Stimulated activated CD4-positive, alpha-beta T cell treated with anti-CD3 and anti-CD28 coated beads, TNF-alpha, amount 100 ng/mL, for 4 hours (primary cell): Measurements from ENCODE around the gene AADACL4.
"Not testable (repeated sequence)": the region's sequence is repeated elsewhere in the genome, so short reads cannot be mapped to it uniquely, and the experiment has no call there.

Experiments
- DNase-seq, 3 experiments: peaks; one replicate each; pipeline ENCODE4 v3.0.0-alpha.2; 2020; ENCODE audit warnings: low read depth in 3 of 3

The AADACL4 gene

DNA sequence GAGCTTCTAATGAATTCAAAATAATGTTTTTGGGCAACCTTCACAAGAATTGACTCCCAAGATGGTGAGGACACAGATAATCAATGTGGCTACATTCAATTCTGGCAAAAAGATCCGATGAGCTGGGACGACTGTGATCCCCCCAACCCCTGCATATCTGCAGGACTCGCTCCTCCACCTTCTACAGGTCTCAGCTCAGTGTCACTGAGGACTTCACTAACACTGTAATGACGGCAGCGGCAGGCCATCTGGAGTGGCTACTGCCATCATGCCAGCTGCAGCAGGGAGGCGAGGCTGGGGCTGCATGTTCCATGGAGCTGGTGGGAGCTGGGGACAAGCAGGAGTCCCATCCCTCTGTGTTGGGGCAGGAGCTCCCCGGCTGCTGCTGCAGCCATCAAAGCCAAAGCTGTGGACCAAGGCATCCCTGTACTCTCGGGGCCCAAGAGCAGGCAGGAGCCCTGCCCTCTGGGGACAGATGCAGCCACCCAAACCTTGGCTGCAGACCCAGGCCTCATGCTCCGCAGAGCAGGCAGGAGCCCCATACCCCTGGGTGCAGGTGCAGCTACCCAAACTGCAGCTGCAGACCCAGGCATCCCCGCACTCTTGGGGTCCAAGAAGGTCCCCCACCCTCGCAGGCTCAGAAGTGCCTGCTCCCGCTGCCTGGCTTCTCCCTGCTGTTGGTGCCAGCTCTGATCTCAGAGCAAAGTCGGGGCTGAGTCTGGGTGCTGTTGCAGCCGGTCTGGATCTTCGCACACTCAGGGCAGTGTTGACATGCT is 13.7 kb upstream of the AADACL4 start:
- DNase-seq, result no peak

DNA sequence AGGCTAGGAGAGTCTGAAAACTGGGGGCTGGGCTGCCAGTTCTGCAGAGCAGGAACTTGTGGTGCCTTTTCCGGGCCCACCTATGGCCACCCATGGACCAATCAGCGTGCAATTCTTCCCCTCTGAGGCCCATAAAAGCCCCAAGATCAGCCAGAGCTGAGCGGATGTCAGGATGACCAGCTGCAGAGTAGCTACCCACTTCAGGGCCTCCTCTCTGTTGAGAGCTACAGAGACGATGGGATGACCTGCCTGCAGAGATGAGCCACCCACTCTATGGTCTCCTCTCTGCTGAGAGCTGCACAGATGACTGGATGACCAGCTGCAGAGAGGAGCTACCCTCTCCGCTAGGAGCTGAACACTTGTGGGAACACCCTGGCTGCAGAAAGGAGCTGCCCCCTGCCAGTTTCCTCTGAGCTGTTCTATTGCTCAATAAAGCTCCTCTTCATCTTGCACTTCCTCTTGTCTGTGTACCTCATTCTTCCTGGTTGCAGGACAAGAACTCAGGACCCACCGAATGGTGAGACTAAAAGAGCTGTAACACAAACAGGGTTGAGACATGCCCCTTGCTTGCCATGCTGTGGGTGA is 12.8 kb upstream of the AADACL4 start:
- no peak for DNase-seq

DNA sequence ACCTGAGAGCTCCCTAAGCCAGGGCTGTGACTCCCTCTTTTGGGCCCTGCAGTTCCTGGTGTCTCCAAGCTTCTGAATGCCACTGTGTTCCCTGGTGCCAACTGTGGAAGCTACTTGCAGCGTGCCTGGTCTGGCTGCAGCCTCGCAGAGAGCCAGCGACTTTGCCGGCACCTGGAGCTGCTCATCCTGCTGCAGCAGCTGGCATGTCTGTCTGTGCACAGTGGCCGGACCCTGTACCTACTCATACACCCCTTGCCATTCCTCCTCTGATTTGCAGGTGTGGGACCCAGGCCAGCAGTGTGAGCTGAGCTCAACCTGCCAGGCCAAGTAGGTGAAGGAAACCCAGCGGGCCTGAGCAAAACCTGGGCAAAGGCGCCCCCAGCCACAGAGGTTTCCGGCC is 12.3 kb upstream of the AADACL4 start:
- no peak for DNase-seq

DNA sequence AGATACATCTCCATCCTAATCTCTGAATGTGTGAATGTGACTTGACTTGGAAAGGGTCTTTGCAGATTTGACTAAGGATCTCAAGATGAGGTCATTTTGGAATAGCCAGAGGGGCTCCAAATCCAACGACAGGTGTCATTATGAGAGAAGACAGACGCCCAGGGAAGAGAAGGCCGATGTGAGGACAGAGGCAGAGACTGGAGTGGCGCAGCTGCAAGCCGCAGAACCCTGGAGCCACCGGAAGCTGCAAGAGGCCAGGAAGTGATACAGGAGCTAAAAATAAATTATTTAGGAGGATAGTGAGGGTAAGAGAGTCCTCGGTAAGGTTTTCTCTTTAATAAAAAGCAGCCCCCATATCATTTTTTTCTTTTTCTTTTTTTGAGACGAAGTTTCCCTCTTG is 9.7 kb upstream of the AADACL4 start:
- DNase-seq, result no peak

DNA sequence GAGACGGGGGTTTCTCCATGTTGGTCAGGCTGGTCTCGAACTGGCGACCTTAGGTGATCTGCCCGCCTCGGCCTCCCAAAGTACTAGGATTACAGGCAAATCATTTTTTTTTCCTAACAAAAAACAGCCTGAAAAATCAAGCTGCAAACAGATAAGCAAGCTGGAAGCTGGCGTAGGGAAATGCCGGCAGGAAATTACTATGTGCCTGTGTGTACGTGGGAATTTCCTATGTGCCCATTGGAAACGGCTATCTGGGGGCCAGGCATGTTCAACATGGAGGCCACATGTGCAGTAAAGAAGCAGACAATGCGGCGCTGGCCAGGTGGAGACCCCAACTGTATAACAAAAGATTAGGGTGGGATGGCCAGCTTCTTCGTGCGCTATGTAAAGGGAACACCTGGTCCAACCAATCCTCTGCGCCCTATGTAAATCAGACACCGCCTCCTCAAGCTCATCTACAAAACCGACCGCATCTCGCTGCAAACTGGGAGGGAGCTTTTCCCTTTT is 9.1 kb upstream of the AADACL4 start:
- DNase-seq, result no peak

DNA sequence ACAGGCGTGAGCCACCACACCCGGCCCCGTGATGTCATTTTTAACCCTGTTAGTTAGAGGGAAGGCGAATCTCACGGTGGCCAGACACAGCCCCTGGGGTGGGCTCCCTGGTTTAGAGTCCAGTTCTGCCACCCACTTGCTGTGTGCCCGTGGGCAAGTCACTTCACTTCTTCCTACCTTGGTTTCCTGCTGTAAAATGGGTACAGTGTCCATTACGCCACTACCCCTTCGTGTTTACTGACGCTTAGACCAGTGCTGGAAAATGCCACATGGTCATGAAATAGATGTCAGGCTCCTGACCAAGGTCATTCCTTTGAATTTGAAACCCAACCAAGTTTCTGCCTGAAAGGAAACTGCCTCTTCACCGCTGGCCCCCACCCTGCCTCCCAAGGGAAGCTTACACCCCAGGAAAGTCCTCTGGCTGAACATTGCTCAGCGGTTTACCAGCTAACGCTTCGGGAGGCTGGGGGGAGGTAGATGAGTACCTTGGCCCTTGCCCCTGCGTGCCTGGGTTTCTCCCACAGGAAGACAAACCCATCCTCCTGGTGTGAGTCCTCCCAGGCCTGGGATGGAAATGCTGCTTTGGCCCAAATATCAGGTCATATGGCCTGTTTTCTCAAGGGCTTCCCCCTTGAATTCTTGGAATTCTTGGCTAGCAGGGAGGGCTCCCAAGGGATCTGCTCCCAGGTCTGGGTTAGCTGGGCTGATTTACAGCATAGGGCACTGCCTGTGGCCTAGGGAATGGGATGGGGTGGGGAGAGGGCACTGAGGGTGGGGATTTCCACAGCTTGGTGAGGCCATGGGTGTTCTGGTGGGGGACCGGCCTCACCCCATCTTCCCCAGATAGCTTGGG is 7.6 kb upstream of the AADACL4 start:
- DNase-seq, result no peak

DNA sequence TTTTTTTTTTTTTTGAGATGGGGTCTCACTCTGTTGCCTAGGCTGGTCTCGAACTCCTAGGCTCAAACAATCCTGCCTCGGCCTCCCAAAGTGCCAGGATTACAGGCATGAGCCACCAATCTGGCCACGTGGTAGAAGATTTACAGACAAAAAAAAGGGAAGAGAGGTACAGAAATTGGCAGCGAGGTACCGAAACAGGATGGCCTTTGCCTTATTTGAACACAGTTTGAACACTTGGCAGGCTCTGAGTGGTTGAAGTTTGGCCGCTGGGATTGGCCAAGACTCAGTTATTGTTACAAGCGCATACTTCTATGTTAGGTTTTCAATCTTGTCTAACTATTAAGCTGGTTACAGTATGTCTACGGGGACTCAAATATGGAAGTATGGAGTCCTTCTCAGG is 6.2 kb upstream of the AADACL4 start:
- DNase-seq, result no peak

DNA sequence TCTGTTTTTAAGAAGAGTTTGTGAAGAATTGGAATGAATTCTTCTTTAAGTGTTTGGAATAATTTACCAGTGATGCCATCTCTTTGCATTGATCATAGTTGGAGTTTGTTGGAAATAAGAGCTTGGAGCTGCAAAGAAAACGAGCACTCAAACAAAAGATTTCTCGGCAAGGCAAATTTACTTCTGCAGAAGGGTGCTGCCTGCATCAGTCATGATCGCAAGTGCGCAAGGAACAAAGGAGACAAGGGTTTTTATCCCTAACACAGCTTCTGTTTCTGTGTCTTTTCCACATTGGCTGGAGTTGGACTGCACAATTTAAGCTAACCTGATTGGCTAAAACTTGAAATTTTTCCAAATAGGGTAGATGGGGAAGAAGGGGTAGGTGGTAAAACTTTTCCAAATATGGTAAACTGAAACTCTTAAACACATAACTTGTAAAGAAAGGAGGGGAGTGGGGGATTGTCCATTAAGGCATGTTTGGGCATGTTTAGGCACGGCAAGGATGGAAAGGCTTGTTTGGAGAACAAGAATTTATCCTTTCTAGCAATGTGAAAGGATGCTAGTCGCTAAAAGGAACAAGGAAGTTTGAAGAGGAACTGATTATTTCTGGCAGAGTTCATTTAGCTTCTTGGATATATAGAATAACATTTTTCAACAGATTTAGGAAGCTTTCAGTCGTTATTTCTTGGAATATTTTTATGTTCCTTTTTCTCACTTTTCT is 3.5 kb upstream of the AADACL4 start:
- no peak for DNase-seq

DNA sequence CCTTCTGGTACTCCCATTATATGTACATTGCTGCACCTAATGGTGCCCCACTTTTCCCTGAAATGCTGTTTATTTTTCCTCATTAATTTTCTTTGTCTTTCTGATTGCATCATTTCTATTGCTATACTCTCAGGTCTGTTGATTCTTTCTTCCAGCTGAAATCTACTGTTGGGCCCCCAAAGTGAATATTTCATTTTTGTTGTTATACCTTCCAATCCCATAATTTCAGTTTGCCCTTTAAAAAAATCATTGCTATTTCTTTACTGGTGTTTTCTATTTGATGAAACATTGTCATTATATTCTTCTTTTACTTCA is 3.0 kb upstream of the AADACL4 start:
- DNase-seq, result no peak

DNA sequence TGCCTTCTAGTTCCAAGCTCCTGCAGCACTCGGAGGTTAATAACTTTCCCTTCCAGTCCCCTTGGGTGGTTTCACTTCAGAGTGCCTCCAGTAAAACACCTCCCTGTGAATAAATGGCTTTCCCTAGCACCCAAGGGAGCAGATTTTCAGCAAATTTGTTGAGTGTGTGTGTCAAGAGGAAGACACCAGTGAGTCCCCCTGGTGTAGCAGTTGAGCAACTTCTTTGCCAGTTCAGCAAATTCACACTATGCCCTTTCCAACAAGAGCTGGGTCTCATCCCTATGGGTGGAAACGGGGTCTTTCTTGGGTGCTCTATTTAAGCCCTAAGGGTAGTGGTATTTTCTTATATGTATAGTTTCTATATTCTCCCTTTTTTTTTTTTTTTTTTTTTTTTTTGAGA is 806 bp upstream of the AADACL4 start:
- DNase-seq, result no peak

DNA sequence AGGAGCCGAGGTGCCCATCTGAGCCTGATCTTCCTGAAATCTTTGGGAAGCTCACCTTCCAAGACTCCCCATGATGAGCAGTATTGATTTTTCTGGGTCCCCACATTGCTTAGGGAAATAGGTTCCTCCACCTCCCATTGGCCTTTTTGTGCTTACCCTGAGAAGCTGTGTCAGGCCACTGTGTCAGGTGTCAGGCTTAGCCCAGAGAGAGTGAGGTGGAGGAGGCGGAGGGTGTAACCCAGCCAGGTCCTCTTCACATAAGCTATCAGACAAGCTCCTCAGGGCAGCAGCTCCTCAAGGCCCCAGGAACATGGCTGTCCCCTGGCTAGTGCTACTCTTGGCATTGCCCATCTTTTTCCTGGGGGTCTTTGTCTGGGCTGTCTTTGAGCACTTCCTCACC is 352 bp downstream of the AADACL4 start:
- DNase-seq, result no peak

DNA sequence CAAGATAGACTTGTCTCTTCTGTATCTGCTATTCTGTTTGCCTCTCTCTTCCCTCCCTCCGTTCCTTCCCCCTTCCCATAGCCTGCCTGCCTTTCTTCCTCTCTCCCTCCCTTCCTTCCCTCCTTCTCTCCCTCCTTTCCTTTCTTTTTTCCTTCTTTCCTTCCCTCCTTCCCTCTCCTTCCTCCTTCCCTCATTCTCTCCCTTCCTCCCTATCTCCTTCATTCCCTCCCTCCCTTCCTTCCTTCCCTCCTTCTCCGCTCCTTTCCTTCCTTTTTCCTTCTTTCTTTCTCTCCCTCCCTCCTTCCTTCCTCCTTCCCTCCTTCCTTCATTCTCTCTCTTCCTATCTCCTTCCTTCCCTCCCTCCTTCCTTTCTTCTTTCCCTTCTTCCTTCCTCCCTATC is 944 bp downstream of the AADACL4 start:
- DNase-seq, result no peak

DNA sequence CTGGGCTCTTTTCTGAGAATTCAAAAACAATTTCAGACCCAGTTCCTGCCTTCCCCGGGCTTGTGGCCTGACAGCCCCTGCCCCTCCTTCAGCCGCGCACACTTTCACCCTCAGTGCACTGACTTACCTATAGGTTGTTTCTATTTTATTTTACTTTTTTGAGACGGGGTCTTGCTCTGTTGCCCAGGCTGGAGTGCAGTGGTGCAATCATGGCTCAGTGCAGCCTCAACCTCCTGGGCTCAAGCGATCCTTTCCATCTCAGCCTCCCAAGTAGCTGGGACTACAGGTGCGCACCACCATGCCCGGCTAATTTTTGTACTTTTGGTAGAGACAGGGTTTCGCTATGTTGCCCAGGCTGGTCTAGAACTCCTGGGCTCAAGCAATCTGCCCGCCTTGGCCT is 1.5 kb downstream of the AADACL4 start:
- not testable (repeated sequence) for DNase-seq

DNA sequence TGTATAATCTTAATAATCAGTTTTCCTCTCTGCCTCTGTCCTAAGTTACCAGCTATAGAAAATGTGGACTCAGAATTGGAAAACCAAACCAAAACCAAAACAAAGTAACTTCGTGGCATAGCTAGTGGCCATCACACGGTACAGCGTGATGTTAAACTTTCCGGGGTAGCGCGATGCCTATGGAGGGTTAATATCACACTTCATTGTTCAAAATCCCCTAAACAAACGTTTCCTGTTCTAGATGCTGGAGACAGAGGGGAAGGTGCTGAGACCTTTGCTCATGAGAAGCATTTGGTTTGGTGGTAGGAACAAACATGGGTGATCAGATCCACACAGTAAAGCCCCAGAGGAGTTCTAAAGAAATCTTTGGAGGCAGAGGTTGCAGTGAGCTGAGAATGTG is 4.9 kb downstream of the AADACL4 start:
- DNase-seq, result no peak

DNA sequence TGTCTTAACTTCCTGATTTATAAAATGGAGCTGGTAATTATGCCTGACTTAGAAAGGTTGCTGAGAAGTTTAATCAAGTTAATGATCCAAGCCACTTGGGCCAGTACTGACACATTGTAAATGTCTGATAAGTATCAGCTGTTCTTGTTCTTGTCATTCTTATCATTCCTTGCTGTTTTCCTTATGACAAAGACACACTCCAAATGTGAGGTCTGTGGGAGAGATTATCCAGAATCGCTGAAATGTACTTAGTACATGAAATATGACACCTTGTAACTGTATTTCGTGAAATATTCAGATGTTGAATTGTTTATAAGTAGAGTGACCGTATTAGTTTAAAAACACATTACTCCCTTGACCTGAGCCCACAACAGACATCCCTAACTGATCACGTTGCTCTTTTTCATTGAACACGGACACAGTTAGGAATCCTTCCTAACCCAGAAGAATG is 6.1 kb downstream of the AADACL4 start:
- DNase-seq, result no peak

DNA sequence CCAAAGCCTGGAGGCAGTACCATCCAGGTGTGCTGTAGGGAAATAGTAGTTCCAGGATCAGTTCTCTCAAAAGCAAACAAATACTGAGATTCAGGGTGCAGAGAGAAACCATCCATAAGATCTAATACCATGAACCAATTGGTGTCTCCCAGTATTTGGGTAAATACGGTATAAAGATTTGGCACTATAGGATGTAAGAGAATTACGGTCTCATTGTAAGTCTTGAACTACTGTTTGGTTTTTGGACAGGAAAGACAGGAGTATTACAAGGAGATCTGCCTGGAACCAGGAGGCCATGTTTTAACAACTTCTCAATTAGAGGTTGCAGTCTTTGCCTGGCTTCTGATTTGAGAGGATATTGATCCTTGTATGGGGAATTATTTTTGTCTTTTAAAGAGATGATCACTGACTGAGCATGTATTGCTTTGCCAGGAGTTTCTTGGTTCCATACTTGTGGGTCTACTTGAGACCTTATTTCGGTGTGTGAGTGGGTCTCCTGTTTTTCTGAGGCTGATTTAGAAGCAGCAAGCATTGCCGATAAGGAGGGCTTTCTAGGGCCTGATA is 10.2 kb downstream of the AADACL4 start:
- no peak for DNase-seq

DNA sequence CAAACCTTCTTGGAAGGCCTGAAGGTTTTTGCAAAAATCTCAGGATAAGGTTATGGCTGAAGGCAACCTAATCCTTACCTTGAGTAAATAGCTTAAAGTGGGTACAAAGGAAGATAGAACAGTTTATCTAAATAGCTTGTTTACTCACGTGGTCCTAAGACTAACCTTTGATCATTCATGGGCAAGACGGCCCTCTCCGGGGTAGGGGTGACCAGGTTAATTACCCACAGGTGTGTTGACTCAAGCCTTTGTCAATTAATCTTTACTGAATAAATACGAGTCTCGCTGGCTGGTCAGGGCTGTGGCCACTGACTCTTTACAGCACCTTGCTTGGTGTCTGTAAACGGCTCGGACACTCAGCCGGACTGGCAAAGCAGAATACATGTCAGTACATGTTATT is 10.8 kb downstream of the AADACL4 start:
- DNase-seq, result no peak

DNA sequence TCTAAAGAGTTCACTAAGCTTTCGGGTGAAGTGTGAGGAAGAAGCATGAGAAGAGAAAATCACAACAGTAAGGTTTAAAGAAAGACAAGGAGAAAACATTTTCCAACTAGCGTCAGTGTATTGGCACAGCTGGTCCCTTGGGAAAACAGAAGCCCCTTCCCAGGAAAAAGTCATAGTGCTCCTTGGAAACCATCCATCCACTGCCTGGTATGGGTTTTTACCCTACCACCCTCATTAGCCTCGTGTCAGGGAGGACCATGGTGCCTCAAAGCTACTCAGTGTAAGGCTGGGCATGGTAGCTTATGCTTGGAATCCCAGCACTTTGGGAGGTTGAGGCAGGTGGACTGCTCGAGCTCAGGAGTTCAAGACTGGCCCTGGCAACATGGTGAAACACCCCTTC is 12.7 kb downstream of the AADACL4 start:
- DNase-seq, result no peak

DNA sequence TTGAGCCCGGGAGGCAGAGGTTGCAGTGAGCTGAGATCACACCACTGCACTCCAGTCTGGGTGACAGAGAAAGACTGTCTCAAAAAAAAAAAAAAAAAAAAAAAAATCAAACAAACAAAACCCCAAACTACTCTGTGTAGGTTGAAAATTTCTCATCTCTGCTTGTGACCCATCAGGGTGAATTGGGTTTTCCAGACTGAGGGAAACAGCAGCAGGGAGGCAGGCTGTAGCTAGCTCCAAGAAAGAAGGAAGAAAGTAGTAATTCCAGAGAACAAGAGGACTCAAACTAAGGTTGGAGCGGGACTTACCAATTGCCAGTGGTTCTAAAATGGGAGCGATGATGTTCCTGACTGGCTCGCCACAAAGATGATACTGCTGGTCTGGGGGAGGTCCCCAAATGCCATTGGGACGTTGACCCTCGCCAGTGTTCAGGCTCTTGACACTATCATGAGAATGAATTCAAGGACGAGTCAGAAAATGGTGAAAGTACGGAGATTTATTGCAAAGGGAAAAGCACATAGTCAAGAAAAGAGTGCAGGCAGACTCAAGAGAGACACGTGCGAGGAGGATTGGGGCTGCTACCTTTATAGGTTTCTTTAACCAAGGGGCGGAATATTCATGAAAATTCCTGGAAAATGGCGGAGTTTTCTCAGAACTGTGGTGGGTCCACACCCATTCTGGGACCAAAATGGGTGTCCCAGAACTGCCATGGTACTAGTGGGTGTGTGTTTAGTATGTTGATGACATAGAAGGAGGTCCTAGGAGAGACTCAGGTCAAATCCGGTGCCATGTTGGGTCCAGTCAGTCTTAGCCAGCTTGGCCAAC is 13.4 kb downstream of the AADACL4 start:
- no peak for DNase-seq

DNA sequence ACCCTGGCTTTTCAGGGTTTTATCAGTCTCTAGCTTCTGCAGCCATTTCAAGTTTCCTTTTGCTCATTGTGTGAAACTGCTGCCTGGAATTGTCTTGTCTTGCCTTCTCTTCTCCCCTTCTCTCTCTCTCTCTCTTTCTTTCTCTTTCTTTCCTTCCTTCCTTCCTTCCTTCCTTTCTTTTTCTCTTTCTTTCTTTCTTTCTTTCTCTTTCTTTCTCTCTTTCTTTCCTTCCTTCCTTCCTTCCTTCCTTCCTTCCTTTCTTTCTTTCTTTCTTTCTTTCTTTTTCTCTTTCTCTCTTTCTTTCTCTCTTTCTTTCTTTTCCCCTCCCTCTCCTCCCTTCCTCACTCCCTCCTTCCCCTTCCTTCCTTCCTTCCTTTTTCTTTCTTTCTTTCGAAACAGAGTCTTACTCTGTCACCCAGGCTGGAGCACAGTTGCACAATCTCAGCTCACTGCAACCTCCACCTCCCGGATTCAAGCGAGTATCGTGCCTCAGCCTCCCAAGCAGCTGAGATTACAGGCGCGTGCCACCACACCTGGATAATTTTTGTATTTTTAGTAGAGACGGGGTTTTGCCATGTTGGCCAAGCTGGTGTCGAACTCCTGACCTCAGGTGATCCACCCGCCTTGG is 14.1 kb downstream of the AADACL4 start:
- not testable (repeated sequence) for DNase-seq
